ENCODE results near the gene SCARB1.

SCARB1 gene

GRCh38 chr12:124739953-124740561, 123.6 kb downstream of the SCARB1 start:
- H3K9me3 ChIP-seq (ENCODE audit: low read length) = no peaks in the 10 kb centered on the region
- H3K27me3 ChIP-seq (ENCODE audit: insufficient read depth, low read length) = no peaks in the 10 kb centered on the region
- H3K4me1 ChIP-seq (ENCODE audit: insufficient read depth, low read length) = peaks cover 28% of the 10 kb centered on the region
- H2AFZ ChIP-seq (ENCODE audit: low read depth, low read length) = no peak overlapping the region
- no peak overlapping the region for H3K4me3 ChIP-seq (ENCODE audit: low read length)
- no peaks in the 10 kb centered on the region for H3K36me3 ChIP-seq (ENCODE audit: insufficient read depth, low read length)

DNA sequence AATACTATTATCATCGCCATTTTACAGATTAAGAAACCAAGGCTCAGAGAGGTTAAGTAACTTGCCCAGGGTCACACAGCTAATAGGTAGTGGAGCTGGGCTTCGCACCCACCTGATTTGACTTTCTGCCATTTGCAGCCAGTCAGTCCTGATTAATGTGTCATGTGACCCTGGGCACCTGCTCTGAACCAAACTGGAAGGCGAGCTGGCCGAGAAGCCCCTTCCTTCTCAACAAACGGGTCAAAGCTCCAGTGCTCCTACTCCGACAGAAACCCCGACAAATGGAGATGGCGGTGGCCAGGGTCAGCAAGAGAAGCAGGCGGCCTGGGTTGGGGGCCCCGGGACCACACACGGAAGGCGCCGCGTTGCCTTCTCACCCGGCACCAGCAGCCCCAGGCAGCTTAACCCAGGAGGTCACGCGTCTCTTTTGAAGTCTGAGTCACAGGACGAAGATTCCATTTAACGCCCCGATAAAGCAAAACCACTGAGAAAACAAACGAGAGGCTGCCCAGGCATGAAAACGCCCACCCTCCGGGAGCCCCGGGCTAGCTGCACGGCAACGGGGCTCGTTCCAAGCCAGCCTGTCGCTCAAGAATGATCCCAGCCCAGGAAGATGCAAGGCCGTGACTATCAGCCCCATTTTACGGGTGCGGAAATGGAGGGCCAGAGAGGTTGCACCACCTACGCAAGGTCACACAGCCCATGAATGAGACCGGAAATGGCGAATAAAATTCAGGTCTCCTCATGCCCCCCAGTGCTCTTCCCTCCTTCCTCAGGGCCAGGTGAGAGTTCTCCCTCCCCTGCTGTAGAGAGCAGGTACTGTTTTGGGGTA, 124.8 kb downstream of the SCARB1 start:
- Histone ChIP-seq H3K36me3 (ENCODE audit: insufficient read depth, low read length) (no peaks in the 10 kb centered on the region), H3K4me1 (ENCODE audit: insufficient read depth, low read length) (peaks cover 25% of the 10 kb centered on the region), H2AFZ (ENCODE audit: low read depth, low read length) (no peak overlapping the region), H3K9me3 (ENCODE audit: low read length) (no peaks in the 10 kb centered on the region), H3K27me3 (ENCODE audit: insufficient read depth, low read length) (no peaks in the 10 kb centered on the region), H3K4me3 (ENCODE audit: low read length) (no peak overlapping the region)

- Histone ChIP-seq H3K36me3 (ENCODE audit: insufficient read depth, low read length) (no peaks in the 10 kb centered on the region), H2AFZ (ENCODE audit: low read depth, low read length) (no peak overlapping the region), H3K4me3 (ENCODE audit: low read length) (no peak overlapping the region), H3K9me3 (ENCODE audit: low read length) (no peaks in the 10 kb centered on the region), H3K4me1 (ENCODE audit: insufficient read depth, low read length) (peaks cover 25% of the 10 kb centered on the region), H3K27me3 (ENCODE audit: insufficient read depth, low read length) (no peaks in the 10 kb centered on the region)
Observed at GRCh38 chr12:124737772-124738635, 125.7 kb downstream of the SCARB1 start.

DNA sequence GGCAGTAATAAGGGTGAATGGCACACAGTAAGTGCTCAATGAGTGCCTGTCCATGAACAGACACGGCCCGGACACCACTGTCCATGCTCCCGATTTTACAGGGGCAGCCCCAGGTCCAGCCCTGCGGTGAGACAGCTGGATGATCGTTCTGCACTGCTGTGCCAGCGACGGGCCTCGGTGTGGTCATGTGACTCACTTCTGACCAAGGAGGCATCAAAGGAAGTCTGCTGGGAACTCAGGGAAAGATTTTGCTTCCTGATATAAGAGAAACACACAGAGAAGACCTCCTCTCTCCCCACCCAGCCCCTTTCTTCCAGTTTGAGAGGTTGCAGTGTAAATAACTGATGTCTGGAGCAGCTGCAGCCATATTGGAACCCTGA, 126.6 kb downstream of the SCARB1 start:
- Histone ChIP-seq H3K36me3 (ENCODE audit: insufficient read depth, low read length) (no peaks in the 10 kb centered on the region), H3K27me3 (ENCODE audit: insufficient read depth, low read length) (no peaks in the 10 kb centered on the region), H3K4me1 (ENCODE audit: insufficient read depth, low read length) (peaks cover 25% of the 10 kb centered on the region), H3K9me3 (ENCODE audit: low read length) (no peaks in the 10 kb centered on the region), H2AFZ (ENCODE audit: low read depth, low read length) (no peak overlapping the region), H3K4me3 (ENCODE audit: low read length) (no peak overlapping the region)

- Histone ChIP-seq H3K4me3 (ENCODE audit: low read length) (no peak overlapping the region), H2AFZ (ENCODE audit: low read depth, low read length) (no peak overlapping the region), H3K9me3 (ENCODE audit: low read length) (no peaks in the 10 kb centered on the region), H3K27me3 (ENCODE audit: insufficient read depth, low read length) (no peaks in the 10 kb centered on the region), H3K36me3 (ENCODE audit: insufficient read depth, low read length) (no peaks in the 10 kb centered on the region), H3K4me1 (ENCODE audit: insufficient read depth, low read length) (peaks cover 24% of the 10 kb centered on the region)
Observed at GRCh38 chr12:124736115-124737039, 127.3 kb downstream of the SCARB1 start.

GRCh38 chr12:124734224-124734788, 129.4 kb downstream of the SCARB1 start:
- H3K36me3 ChIP-seq (ENCODE audit: insufficient read depth, low read length) = no peaks in the 10 kb centered on the region
- no peaks in the 10 kb centered on the region for H3K27me3 ChIP-seq (ENCODE audit: insufficient read depth, low read length)
- peaks cover 19% of the 10 kb centered on the region for H3K4me1 ChIP-seq (ENCODE audit: insufficient read depth, low read length)
- no peak overlapping the region for H2AFZ ChIP-seq (ENCODE audit: low read depth, low read length)
- no peak overlapping the region for H3K4me3 ChIP-seq (ENCODE audit: low read length)
- no peaks in the 10 kb centered on the region for H3K9me3 ChIP-seq (ENCODE audit: low read length)

- Histone ChIP-seq H3K9me3 (ENCODE audit: low read length) (no peaks in the 10 kb centered on the region), H3K36me3 (ENCODE audit: insufficient read depth, low read length) (no peaks in the 10 kb centered on the region), H3K4me3 (ENCODE audit: low read length) (no peak overlapping the region), H3K27me3 (ENCODE audit: insufficient read depth, low read length) (no peaks in the 10 kb centered on the region), H3K4me1 (ENCODE audit: insufficient read depth, low read length) (peaks cover 10% of the 10 kb centered on the region), H2AFZ (ENCODE audit: low read depth, low read length) (no peak overlapping the region)
Observed at GRCh38 chr12:124733086-124733485, 130.6 kb downstream of the SCARB1 start.

GRCh38 chr12:124732275-124733075, 131.2 kb downstream of the SCARB1 start:
- Histone ChIP-seq H2AFZ (ENCODE audit: low read depth, low read length) (no peak overlapping the region), H3K9me3 (ENCODE audit: low read length) (no peaks in the 10 kb centered on the region), H3K36me3 (ENCODE audit: insufficient read depth, low read length) (no peaks in the 10 kb centered on the region), H3K4me3 (ENCODE audit: low read length) (no peak overlapping the region), H3K4me1 (ENCODE audit: insufficient read depth, low read length) (peaks cover 10% of the 10 kb centered on the region), H3K27me3 (ENCODE audit: insufficient read depth, low read length) (no peaks in the 10 kb centered on the region)

DNA sequence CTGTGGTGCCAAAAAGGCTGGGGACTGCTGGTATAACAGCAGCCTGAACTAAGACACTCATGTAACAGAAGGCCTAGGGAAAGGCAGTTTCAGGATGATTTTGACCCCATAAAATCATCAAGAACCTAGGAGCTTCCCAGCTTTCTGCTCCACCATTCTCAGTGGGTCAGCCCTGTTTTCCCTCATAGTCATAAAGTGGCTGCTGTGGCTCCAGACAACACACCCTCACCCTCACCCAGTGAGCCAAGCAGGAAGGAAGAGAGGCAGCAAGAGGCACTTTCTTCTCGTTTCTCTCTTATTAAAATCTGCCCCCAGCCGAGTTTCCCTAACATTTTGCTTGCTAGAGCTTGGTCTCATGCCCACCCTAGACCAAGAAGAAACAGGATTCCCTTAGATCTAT, 131.8 kb downstream of the SCARB1 start:
- H3K36me3 ChIP-seq (ENCODE audit: insufficient read depth, low read length) = no peaks in the 10 kb centered on the region
- H3K9me3 ChIP-seq (ENCODE audit: low read length) = no peaks in the 10 kb centered on the region
- H3K27me3 ChIP-seq (ENCODE audit: insufficient read depth, low read length) = no peaks in the 10 kb centered on the region
- no peak overlapping the region for H2AFZ ChIP-seq (ENCODE audit: low read depth, low read length)
- no peak overlapping the region for H3K4me3 ChIP-seq (ENCODE audit: low read length)
- peaks cover 10% of the 10 kb centered on the region for H3K4me1 ChIP-seq (ENCODE audit: insufficient read depth, low read length)

DNA sequence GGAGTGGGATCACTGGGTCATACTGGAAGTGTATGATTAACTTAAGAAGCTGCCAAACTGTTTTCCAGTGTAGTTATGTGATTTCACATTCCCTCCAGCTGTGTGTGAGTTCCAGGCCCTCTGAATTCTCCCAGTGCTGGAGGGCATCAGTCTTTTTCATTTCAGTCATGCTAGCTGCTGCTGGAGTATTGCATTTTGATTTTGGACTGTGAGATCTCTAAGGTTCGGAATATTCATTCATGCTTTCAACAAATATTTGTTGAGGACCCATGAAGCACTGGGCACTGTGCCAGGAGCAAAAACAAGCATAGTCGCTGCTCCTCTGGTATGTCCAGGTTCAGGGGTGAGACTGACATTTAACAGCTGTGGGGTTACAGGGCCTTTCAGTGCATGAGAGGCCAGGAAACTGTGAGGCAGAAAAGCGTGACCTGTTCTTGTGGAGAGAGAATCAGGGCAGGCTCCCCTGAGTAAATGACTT, 133.2 kb downstream of the SCARB1 start:
- no peaks in the 10 kb centered on the region for H3K36me3 ChIP-seq (ENCODE audit: insufficient read depth, low read length)
- H2AFZ ChIP-seq (ENCODE audit: low read depth, low read length) = no peak overlapping the region
- no peaks in the 10 kb centered on the region for H3K27me3 ChIP-seq (ENCODE audit: insufficient read depth, low read length)
- peaks cover 10% of the 10 kb centered on the region for H3K4me1 ChIP-seq (ENCODE audit: insufficient read depth, low read length)
- no peak overlapping the region for H3K4me3 ChIP-seq (ENCODE audit: low read length)
- H3K9me3 ChIP-seq (ENCODE audit: low read length) = no peaks in the 10 kb centered on the region

- H2AFZ ChIP-seq (ENCODE audit: low read depth, low read length) = no peak overlapping the region
- no peaks in the 10 kb centered on the region for H3K27me3 ChIP-seq (ENCODE audit: insufficient read depth, low read length)
- H3K36me3 ChIP-seq (ENCODE audit: insufficient read depth, low read length) = no peaks in the 10 kb centered on the region
- H3K4me3 ChIP-seq (ENCODE audit: low read length) = no peak overlapping the region
- H3K4me1 ChIP-seq (ENCODE audit: insufficient read depth, low read length) = peaks cover 7% of the 10 kb centered on the region
- peaks cover 2% of the 10 kb centered on the region for H3K9me3 ChIP-seq (ENCODE audit: low read length)
Observed at GRCh38 chr12:124727922-124728321, 135.7 kb downstream of the SCARB1 start.

All from neuron (in vitro differentiated cells).